ENCODE data around the gene HS6ST3. TPM values are rescaled to one million over a fixed set of nuclear protein-coding genes. Genes with fewer than 3 reads are reported as not detected.
"Not testable (repeated sequence)": the region's sequence is repeated elsewhere in the genome, so short reads cannot be mapped to it uniquely, and the experiment has no call there.

The HS6ST3 gene
- 0.07 TPM for polyA plus RNA-seq (2013, experiment 1 of 4)
- polyA plus RNA-seq (2013, experiment 2 of 4) = 0.14 TPM
- 0.05 TPM for polyA plus RNA-seq (2013, experiment 3 of 4)
- polyA plus RNA-seq (2013, experiment 4 of 4) = 0.16 TPM

GRCh38 chr13:96089749-96090239, at the start of gene HS6ST3:
Gene HS6ST3 (plus strand): TSS chr13:96090107.
- WGBS, 2 experiments = 1% methylated on average over 35 of the region's 35 CpGs
- Histone ChIP-seq H3K27ac (ENCODE audit: insufficient read depth, low read depth, low read length, poor library complexity, severe bottlenecking) (no peak within 1 kb of the TSS), H3K9me3 (ENCODE audit: control insufficient read depth, low read length) (no peaks in the 10 kb centered on the region), H3K4me1 (ENCODE audit: control insufficient read depth, insufficient read depth, low read length) (peaks cover 14% of the 10 kb centered on the region), H3K27me3 (ENCODE audit: control insufficient read depth, insufficient read depth, low read length, poor library complexity, severe bottlenecking) (peaks cover 79% of the 10 kb centered on the region), H3K4me3 (ENCODE audit: insufficient read depth, low read depth, low read length) (peak within 1 kb of the TSS; percentile 49), H3K36me3 (ENCODE audit: control insufficient read depth, insufficient read depth, low read length) (no peaks in the 10 kb centered on the region)

- Histone ChIP-seq H3K9me3 (ENCODE audit: control insufficient read depth, low read length) (peaks cover 2% of the 10 kb centered on the region), H3K27me3 (ENCODE audit: control insufficient read depth, insufficient read depth, low read length, poor library complexity, severe bottlenecking) (no peaks in the 10 kb centered on the region), H3K27ac (ENCODE audit: insufficient read depth, low read depth, low read length, poor library complexity, severe bottlenecking) (no peak overlapping the region), H3K36me3 (ENCODE audit: control insufficient read depth, insufficient read depth, low read length) (no peaks in the 10 kb centered on the region), H3K4me1 (ENCODE audit: control insufficient read depth, insufficient read depth, low read length) (no peaks in the 10 kb centered on the region), H3K4me3 (ENCODE audit: insufficient read depth, low read depth, low read length) (no peak overlapping the region)
- WGBS, 2 experiments = 90 to 94% methylated on average over 4 of the region's 4 CpGs
Observed at GRCh38 chr13:96041326-96042110, 48.4 kb upstream of the HS6ST3 start.

GRCh38 chr13:96044238-96044637, 45.7 kb upstream of the HS6ST3 start:
- Histone ChIP-seq H3K36me3 (ENCODE audit: control insufficient read depth, insufficient read depth, low read length) (no peaks in the 10 kb centered on the region), H3K4me1 (ENCODE audit: control insufficient read depth, insufficient read depth, low read length) (no peaks in the 10 kb centered on the region), H3K9me3 (ENCODE audit: control insufficient read depth, low read length) (peaks cover 2% of the 10 kb centered on the region), H3K27ac (ENCODE audit: insufficient read depth, low read depth, low read length, poor library complexity, severe bottlenecking) (no peak overlapping the region), H3K27me3 (ENCODE audit: control insufficient read depth, insufficient read depth, low read length, poor library complexity, severe bottlenecking) (no peaks in the 10 kb centered on the region), H3K4me3 (ENCODE audit: insufficient read depth, low read depth, low read length) (no peak overlapping the region)
- 81 to 100% methylated on average over 1 of the region's 1 CpG for WGBS, 2 experiments

- H3K27ac ChIP-seq (ENCODE audit: insufficient read depth, low read depth, low read length, poor library complexity, severe bottlenecking); H3K4me3 ChIP-seq (ENCODE audit: insufficient read depth, low read depth, low read length); H3K9me3 ChIP-seq (ENCODE audit: control insufficient read depth, low read length); H3K36me3 ChIP-seq (ENCODE audit: control insufficient read depth, insufficient read depth, low read length); H3K4me1 ChIP-seq (ENCODE audit: control insufficient read depth, insufficient read depth, low read length); H3K27me3 ChIP-seq (ENCODE audit: control insufficient read depth, insufficient read depth, low read length, poor library complexity, severe bottlenecking): not testable (repeated sequence)
- 95 to 96% methylated on average over 16 of the region's 16 CpGs for WGBS, 2 experiments
Observed at GRCh38 chr13:96046449-96047126, 43.3 kb upstream of the HS6ST3 start.

- not testable (repeated sequence) for H3K27ac ChIP-seq (ENCODE audit: insufficient read depth, low read depth, low read length, poor library complexity, severe bottlenecking); H3K4me1 ChIP-seq (ENCODE audit: control insufficient read depth, insufficient read depth, low read length); H3K4me3 ChIP-seq (ENCODE audit: insufficient read depth, low read depth, low read length); H3K27me3 ChIP-seq (ENCODE audit: control insufficient read depth, insufficient read depth, low read length, poor library complexity, severe bottlenecking); H3K36me3 ChIP-seq (ENCODE audit: control insufficient read depth, insufficient read depth, low read length); H3K9me3 ChIP-seq (ENCODE audit: control insufficient read depth, low read length)
- 94 to 100% methylated on average over 2 of the region's 4 CpGs for WGBS, 2 experiments
Observed at GRCh38 chr13:96050955-96051354, 39.0 kb upstream of the HS6ST3 start.

GRCh38 chr13:96051491-96051890, 38.4 kb upstream of the HS6ST3 start:
- H3K27me3 ChIP-seq (ENCODE audit: control insufficient read depth, insufficient read depth, low read length, poor library complexity, severe bottlenecking); H3K9me3 ChIP-seq (ENCODE audit: control insufficient read depth, low read length); H3K4me3 ChIP-seq (ENCODE audit: insufficient read depth, low read depth, low read length); H3K27ac ChIP-seq (ENCODE audit: insufficient read depth, low read depth, low read length, poor library complexity, severe bottlenecking); H3K4me1 ChIP-seq (ENCODE audit: control insufficient read depth, insufficient read depth, low read length); H3K36me3 ChIP-seq (ENCODE audit: control insufficient read depth, insufficient read depth, low read length): not testable (repeated sequence)
- WGBS, 2 experiments = 91 to 98% methylated on average over 4 of the region's 5 CpGs

- not testable (repeated sequence) for H3K27ac ChIP-seq (ENCODE audit: insufficient read depth, low read depth, low read length, poor library complexity, severe bottlenecking); H3K36me3 ChIP-seq (ENCODE audit: control insufficient read depth, insufficient read depth, low read length); H3K4me1 ChIP-seq (ENCODE audit: control insufficient read depth, insufficient read depth, low read length); H3K27me3 ChIP-seq (ENCODE audit: control insufficient read depth, insufficient read depth, low read length, poor library complexity, severe bottlenecking); H3K9me3 ChIP-seq (ENCODE audit: control insufficient read depth, low read length); H3K4me3 ChIP-seq (ENCODE audit: insufficient read depth, low read depth, low read length)
- WGBS, 2 experiments = 95 to 100% methylated on average over 3 of the region's 3 CpGs
Observed at GRCh38 chr13:96051946-96052345, 38.0 kb upstream of the HS6ST3 start.

GRCh38 chr13:96052656-96053002, 37.3 kb upstream of the HS6ST3 start:
- Histone ChIP-seq H3K27me3 (ENCODE audit: control insufficient read depth, insufficient read depth, low read length, poor library complexity, severe bottlenecking) (no peaks in the 10 kb centered on the region), H3K4me3 (ENCODE audit: insufficient read depth, low read depth, low read length) (peak overlapping the region; percentile 82), H3K36me3 (ENCODE audit: control insufficient read depth, insufficient read depth, low read length) (no peaks in the 10 kb centered on the region), H3K27ac (ENCODE audit: insufficient read depth, low read depth, low read length, poor library complexity, severe bottlenecking) (no peak overlapping the region), H3K9me3 (ENCODE audit: control insufficient read depth, low read length) (no peaks in the 10 kb centered on the region), H3K4me1 (ENCODE audit: control insufficient read depth, insufficient read depth, low read length) (no peaks in the 10 kb centered on the region)
- 5 to 6% methylated on average over 12 of the region's 12 CpGs for WGBS, 2 experiments

- Histone ChIP-seq H3K4me3 (ENCODE audit: insufficient read depth, low read depth, low read length) (peak within 1 kb of the TSS; percentile 82), H3K36me3 (ENCODE audit: control insufficient read depth, insufficient read depth, low read length) (no peaks in the 10 kb centered on the region), H3K27me3 (ENCODE audit: control insufficient read depth, insufficient read depth, low read length, poor library complexity, severe bottlenecking) (no peaks in the 10 kb centered on the region), H3K27ac (ENCODE audit: insufficient read depth, low read depth, low read length, poor library complexity, severe bottlenecking) (peak within 1 kb of the TSS; percentile 50), H3K4me1 (ENCODE audit: control insufficient read depth, insufficient read depth, low read length) (no peaks in the 10 kb centered on the region), H3K9me3 (ENCODE audit: control insufficient read depth, low read length) (no peaks in the 10 kb centered on the region)
- 0% methylated on average over 77 of the region's 77 CpGs for WGBS, 2 experiments
Observed at GRCh38 chr13:96053003-96053703, 36.8 kb upstream of the HS6ST3 start, which contains the start of gene UGGT2. Gene UGGT2 (minus strand): TSS chr13:96053401. CDS start chr13:96053312, 89 bp downstream.

- Histone ChIP-seq H3K4me3 (ENCODE audit: insufficient read depth, low read depth, low read length) (no peak overlapping the region), H3K27ac (ENCODE audit: insufficient read depth, low read depth, low read length, poor library complexity, severe bottlenecking) (no peak overlapping the region)
- 88 to 90% methylated on average over 2 of the region's 2 CpGs for WGBS, 2 experiments
Observed at GRCh38 chr13:96065849-96066248, 24.1 kb upstream of the HS6ST3 start.

More at GRCh38 chr13:96065849-96066248, 24.1 kb upstream of the HS6ST3 start:
- H3K27me3 ChIP-seq (ENCODE audit: control insufficient read depth, insufficient read depth, low read length, poor library complexity, severe bottlenecking) = no peaks in the 10 kb centered on the region
- H3K36me3 ChIP-seq (ENCODE audit: control insufficient read depth, insufficient read depth, low read length) = no peaks in the 10 kb centered on the region
- H3K9me3 ChIP-seq (ENCODE audit: control insufficient read depth, low read length) = no peaks in the 10 kb centered on the region
- no peaks in the 10 kb centered on the region for H3K4me1 ChIP-seq (ENCODE audit: control insufficient read depth, insufficient read depth, low read length)

All from ectodermal cell (in vitro differentiated cells).